GM18520 (cell line): ENCODE measurements around the gene GRHL1.
"Not testable (repeated sequence)": the region's sequence is repeated elsewhere in the genome, so short reads cannot be mapped to it uniquely, and the experiment has no call there.

Source experiments
- ATAC-seq: cut with Tn5 transposase; IDR thresholded peaks from one replicate; pipeline ENCODE4 v1.9.1; 2021; ENCODE audit not compliant: unreplicated experiment

GRHL1 gene

GRCh38 chr2:10007921-10008808 is 56.7 kb downstream of the GRHL1 start:
- ATAC-seq = no peak

- no peak for ATAC-seq
These were observed 57.3 kb downstream of the GRHL1 start for GRCh38 chr2:10008809-10009176.

DNA sequence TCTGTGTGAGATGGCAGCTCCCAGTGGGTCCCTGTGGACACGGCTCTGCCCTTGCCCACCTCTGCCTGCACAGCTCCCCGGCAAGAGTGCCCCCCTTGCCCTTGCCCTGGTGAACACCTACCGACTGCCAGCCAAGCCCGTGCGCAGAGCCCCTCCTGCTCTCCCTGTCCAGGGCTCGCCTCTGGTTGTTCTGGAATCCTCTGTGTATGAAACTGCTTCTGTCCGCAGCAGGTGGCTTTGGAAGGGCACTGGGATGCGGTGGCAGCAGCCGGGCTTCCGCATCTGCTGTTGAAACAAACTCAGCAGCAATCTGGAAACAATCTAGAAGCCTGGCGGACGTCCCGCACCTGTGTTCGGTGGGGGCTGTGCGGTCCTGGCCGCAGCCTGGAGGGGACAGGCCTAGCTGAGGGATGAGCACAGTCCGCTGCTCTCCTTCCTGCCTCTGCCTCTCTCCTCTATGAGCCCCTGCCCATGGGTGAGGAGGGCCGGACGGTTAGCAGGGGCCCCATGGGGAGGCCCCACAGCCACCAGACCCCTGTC is 57.8 kb downstream of the GRHL1 start:
- no peak for ATAC-seq

DNA sequence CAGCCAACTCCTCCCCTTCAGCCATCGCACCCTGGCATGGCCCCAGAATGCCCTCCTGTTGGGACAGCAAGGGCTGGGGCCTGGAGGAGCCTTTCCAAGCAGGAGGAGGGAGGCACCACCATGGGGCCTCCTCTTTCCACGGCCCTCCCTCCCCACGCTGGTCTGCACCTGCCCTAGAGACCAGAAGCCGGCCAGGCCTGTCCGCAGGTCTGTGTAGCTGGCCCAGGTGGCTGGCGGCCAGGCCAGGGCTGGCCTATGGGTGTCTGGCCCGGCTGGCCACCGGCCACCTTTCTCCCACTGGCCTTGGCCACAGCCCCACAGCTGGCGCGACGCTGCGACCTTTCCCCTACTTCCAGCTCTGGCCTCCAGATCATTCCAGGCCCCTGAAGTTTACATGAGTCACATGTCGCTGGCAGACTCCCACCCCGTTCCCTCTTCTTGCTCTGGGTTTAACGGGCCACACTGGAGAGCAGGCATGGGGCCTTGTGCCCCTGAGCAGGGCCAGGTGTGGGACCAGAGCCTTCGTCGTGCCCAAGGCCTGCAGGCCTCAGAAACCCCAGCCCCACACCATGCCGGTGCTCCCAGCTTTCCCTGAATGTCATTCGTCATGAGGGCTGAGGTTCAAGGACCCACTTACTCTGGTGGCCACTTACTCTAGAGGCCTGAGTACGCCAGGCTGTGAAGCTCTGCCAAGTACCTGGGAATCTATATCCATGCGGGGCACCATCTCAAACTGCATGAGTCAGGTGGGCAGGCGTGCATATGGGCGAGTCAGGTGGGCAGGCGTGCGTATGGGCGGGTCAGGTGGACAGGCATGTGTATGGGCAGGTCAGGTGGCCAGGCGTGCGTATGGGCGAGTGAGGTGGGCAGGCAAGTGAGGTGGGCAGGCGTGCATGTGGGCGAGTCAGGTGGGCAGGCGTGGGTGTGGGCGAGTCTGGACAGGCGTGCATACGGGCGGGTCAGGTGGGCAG is 58.6 kb downstream of the GRHL1 start:
- ATAC-seq = no peak

GRCh38 chr2:10010861-10011605 is 59.5 kb downstream of the GRHL1 start:
- ATAC-seq = not testable (repeated sequence)

- not testable (repeated sequence) for ATAC-seq
These were observed 60.3 kb downstream of the GRHL1 start for GRCh38 chr2:10011606-10012325.

- not testable (repeated sequence) for ATAC-seq
These were observed 61.0 kb downstream of the GRHL1 start for GRCh38 chr2:10012366-10012962.

DNA sequence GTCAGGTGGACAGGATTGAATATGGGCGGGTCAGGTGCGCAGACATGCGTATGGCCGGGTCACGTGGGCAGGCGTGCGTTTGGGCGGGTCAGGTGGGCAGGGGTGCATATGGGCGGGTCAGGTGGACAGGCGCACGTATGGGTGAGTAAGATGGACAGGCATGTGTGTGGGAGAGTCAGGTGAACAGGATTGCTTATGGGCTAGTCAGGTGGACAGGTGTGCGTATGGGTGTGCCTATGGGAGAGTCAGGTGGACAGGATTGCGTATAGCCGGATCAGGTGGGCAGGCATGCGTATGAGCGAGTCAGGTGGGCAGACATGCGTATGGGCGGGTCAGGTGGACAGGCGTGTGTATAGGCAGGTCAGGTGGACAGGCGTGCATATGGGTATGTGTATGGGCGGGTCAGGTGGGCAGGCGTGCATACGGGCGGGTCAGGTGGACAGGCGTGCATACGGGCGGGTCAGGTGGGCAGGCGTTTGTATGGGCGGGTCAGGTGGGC is 61.5 kb downstream of the GRHL1 start:
- no peak for ATAC-seq

DNA sequence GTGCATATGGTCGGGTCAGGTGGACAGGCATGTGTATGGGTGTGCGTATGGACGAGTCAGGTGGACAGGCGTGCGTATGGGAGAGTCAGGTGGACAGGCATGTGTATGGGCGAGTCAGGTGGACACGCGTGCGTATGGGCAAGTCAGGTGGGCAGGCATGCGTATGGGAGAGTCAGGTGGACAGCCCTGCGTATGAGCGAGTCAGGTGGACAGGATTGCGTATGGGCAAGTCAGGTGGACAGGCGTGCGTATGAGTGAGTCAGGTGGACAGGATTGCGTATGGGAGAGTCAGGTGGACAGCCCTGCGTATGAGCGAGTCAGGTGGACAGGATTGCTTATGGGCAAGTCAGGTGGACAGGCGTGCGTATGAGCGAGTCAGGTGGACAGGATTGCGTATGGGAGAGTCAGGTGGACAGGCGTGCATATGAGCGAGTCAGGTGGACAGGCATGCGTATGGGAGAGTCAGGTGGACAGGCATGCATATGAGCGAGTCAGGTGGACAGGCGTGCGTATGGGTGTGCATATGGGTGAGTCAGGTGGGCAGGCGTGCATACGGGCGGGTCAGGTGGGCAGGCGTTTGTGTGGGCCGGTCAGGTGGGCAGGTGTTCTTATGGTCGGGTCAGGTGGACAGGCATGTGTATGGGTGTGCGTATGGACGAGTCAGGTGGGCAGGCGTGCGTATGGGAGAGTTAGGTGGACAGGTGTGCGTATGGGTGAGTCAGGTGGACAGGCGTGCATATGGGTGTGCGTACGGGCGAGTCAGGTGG is 62.3 kb downstream of the GRHL1 start:
- ATAC-seq = not testable (repeated sequence)

GRCh38 chr2:10014418-10015190 is 63.1 kb downstream of the GRHL1 start:
- ATAC-seq = no peak

DNA sequence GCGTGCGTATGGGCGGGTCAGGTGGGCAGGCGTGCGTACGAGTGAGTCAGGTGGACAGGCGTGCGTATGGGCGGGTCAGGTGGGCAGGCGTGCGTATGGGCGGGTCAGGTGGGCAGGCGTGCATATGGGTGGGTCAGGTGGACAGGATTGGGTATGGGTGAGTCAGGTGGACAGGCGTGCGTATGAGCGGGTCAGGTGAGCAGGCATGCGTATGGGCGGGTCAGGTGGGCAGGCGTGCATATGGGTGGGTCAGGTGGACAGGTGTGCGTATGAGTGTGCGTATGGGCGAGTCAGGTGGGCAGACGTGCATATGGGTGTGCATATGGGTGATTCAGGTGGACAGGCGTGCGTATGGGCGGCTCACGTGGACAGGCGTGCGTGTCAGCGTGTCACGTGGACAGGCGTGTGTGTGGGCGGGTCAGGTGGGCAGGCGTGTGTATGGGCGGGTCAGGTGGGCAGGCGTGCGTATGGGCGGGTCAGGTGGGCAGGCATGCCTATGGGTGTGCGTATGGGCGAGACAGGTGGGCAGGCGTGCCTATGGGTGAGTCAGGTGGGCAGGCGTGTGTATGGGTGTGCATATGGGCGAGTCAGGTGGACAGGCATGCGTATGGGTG is 64.0 kb downstream of the GRHL1 start:
- ATAC-seq = not testable (repeated sequence)

- ATAC-seq = no peak
These were observed 64.7 kb downstream of the GRHL1 start for GRCh38 chr2:10016001-10016801.

DNA sequence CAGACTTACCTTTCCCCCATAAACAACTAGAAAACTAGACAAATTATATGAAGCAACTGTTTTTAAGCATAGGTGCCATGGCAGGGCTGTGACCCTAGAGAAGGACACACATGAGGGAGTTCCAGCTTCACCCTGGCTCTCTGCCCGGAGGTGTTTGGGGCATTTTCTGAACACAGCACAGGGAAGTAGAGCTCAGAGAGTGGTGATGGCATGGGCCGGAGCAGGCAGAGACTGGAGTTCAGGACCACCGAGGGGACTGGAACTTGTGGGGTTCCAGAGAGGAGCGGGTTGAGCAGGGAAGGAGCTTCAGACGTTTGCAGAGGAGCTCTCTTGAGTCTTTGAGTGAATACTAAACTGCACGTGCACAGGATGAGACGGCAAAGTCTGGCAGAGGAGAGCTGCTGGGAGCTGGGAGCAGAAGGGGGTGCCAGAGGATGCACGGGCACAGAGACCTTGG is 65.3 kb downstream of the GRHL1 start:
- no peak for ATAC-seq

DNA sequence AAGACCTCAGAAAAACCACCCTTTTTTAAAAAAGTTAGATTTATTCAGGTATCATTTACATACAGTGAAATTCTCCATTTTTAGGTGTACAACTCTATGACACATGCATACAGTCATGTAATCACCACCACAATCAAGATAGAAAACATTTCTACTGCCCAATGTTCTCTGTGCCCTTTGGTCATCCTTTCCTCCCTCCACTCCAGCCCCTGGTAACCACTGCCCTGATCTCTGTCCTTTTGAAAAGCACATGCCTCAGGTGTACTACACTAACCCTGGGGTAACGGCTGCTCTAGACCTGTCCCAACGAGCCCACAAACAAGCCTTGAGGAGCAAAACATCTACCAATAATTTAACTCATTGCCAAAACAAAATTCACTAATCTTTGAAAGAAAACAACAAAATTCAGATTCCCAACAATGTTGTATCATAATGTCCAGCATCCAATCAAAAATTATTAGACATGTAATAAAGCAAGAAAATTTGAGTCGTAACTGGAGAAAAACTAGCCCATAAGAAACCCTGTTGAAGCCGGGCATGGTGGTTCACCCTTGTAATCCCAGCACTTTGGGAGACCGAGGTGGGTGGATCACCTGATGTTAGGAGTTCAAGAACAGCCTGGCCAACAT is 65.9 kb downstream of the GRHL1 start:
- no peak for ATAC-seq

GRCh38 chr2:10019174-10019573 is 67.7 kb downstream of the GRHL1 start:
- ATAC-seq = no peak
